Neural progenitor cell (in vitro differentiated cells): ENCODE data around the gene KRTAP4-6. TPM values are rescaled to one million over a fixed set of nuclear protein-coding genes. Genes with fewer than 3 reads are reported as not detected.
"Not testable (repeated sequence)": the region's sequence is repeated elsewhere in the genome, so short reads cannot be mapped to it uniquely, and the experiment has no call there.

Source experiments
- DNase-seq: peaks from one replicate; pipeline ENCODE4 v3.0.0-alpha.2; 2016; ENCODE audit warnings: low spot score
- H2AFZ ChIP-seq: fragments of 200-600 bp; sonication (generic); replicated peaks from 2 replicates; pipeline ENCODE4 v1.6.1; 2016; ENCODE audit warnings: antibody characterized with exemption
- H3F3A ChIP-seq: fragments of 200-600 bp; sonication (generic); 2 replicates; pipeline ENCODE4 v1.6.1; 2016; ENCODE audit warnings: antibody characterized with exemption, low read depth
- H3K27ac ChIP-seq: fragments of 200-600 bp; sonication (generic); 2 replicates; pipeline ENCODE4 v1.5.1; 2016; ENCODE audit warnings: mild to moderate bottlenecking
- H3K27me3 ChIP-seq: fragments of 200-600 bp; sonication (generic); 2 replicates; pipeline ENCODE4 v1.6.1; 2016; ENCODE audit warnings: mild to moderate bottlenecking, moderate library complexity
- H3K36me3 ChIP-seq: fragments of 200-600 bp; sonication (generic); 2 replicates; pipeline ENCODE4 v1.5.1; 2016
- H3K4me1 ChIP-seq: fragments of 200-600 bp; sonication (generic); 2 replicates; pipeline ENCODE4 v1.6.1; 2016; ENCODE audit warnings: mixed run types
- H3K4me2 ChIP-seq: fragments of 200-600 bp; sonication (generic); 2 replicates; pipeline ENCODE4 v1.6.1; 2016
- H3K4me3 ChIP-seq: fragments of 200-600 bp; sonication (generic); 2 replicates; pipeline ENCODE4 v1.5.1; 2016
- H3K79me2 ChIP-seq: fragments of 200-600 bp; sonication (generic); 2 replicates; pipeline ENCODE4 v1.6.1; 2016; ENCODE audit warnings: low read depth
- H3K9ac ChIP-seq: fragments of 200-600 bp; sonication (generic); 2 replicates; pipeline ENCODE4 v1.6.1; 2016
- H3K9me3 ChIP-seq: fragments of 200-600 bp; sonication (generic); 2 replicates; pipeline ENCODE4 v1.5.1; 2016; ENCODE audit warnings: low read depth
- H4K20me1 ChIP-seq: fragments of 200-600 bp; sonication (generic); 2 replicates; pipeline ENCODE4 v1.6.1; 2016; ENCODE audit warnings: low read depth
- H3K27ac Mint-ChIP-seq: 3 replicates; pipeline ENCODE4 v1.8.0; 2021; ENCODE audit warnings: mixed read lengths
- H3K27me3 Mint-ChIP-seq: 2 replicates; pipeline ENCODE4 v1.8.0; 2022; ENCODE audit warnings: low read depth, mild to moderate bottlenecking, inconsistent platforms, moderate library complexity, mixed read lengths; ENCODE audit not compliant: insufficient read depth
- H3K36me3 Mint-ChIP-seq: 3 replicates; pipeline ENCODE4 v1.8.0; 2021; ENCODE audit warnings: mixed read lengths
- H3K4me1 Mint-ChIP-seq: 3 replicates; pipeline ENCODE4 v1.8.0; 2021; ENCODE audit warnings: mixed read lengths
- H3K4me3 Mint-ChIP-seq: 3 replicates; pipeline ENCODE4 v1.8.0; 2021; ENCODE audit warnings: mild to moderate bottlenecking, moderate library complexity, mixed read lengths
- H3K9me3 Mint-ChIP-seq: 3 replicates; pipeline ENCODE4 v1.8.0; 2020; ENCODE audit warnings: mixed read lengths
- EZH2 ChIP-seq: fragments of 200-600 bp; sonication (generic); IDR thresholded peaks from 2 replicates; pipeline ENCODE4 v1.6.1; 2017; ENCODE audit warnings: antibody characterized with exemption, mild to moderate bottlenecking, moderate library complexity
- EZH2phosphoT487 ChIP-seq: fragments of 200-600 bp; sonication (generic); IDR thresholded peaks from 2 replicates; pipeline ENCODE4 v1.6.1; 2017; ENCODE audit warnings: antibody characterized with exemption
- total RNA-seq: library from RNA; depleted of rRNA; stranded (reverse); fragments of >200 nt; gene quantifications from 2 replicates; pipeline ENCODE4 v1.2.3, GENCODE V29; 2015; ENCODE audit warnings: low replicate concordance
- TF ChIP-seq, protein P1 (sequence below): fragments of 200-600 bp; sonication (generic); IDR thresholded peaks from 2 replicates; pipeline ENCODE4 v1.5.1; 2017; ENCODE audit warnings: antibody characterized with exemption, mild to moderate bottlenecking

Gene KRTAP4-6
- total RNA-seq, 1 donor from 2014 or later: not detected

DNA sequence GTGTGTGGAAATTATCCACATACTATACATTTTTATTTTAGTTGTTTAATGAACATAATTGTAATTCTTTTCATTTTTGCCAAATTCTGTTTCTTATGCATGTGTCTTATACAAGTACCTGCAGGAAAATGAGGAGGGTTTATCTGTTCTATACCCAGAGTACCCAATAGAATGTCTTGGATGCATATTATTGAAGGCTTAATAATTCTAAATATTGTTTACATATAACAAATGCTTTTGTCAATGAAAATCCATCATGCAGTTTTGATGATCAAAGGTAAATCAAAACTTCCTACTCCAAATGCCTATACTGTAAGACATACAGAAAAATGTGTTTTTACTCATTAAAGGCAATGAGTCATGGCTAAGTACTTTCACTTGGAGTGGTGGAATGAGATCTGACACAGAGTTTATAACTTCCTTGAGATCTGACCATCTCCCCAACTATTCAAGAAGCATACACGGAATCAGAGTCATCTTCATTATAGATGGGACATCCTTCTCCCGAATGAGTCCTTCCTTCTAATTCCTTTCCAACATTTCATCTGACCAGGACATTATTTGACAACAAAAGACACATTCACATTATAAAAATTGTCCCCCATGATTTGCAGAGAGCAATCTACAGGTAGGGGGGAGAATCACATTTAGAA lies 35.8 kb downstream of the KRTAP4-6 start:
- H3K4me1 ChIP-seq, H3K27ac ChIP-seq, H3K4me3 Mint-ChIP-seq, H3K4me2 ChIP-seq, H3K4me1 Mint-ChIP-seq, H3K9me3 ChIP-seq, H3K27me3 ChIP-seq, H3K79me2 ChIP-seq, H3K36me3 ChIP-seq, H3K36me3 Mint-ChIP-seq, H3F3A ChIP-seq, H2AFZ ChIP-seq, H3K27ac Mint-ChIP-seq, H3K27me3 Mint-ChIP-seq, H4K20me1 ChIP-seq, H3K9ac ChIP-seq, DNase-seq, H3K4me3 ChIP-seq, H3K9me3 Mint-ChIP-seq: not testable (repeated sequence)

DNA sequence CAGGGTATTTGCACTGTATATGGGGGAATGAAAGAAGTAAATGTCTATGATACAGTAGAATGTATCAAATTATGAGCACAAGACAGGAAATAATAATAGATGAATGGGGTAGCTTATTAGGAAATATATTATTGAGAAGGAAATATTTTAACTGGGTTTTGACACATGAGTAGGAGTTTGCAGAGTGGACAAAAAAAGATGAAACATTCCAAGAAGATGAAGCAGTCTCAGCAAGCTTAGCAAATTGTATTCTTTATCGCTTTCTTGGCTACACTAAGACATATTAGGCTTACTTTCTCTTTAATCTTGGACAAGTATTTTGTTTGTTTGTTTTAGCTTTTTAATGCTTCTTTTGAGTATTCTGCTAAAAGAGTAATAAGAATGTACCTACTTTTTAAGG lies 36.4 kb downstream of the KRTAP4-6 start:
- Mint-ChIP-seq H3K27me3 (no peaks in the 10 kb centered on the region), H3K9me3 (no peaks in the 10 kb centered on the region), H3K27ac (no peak overlapping the region), H3K4me1 (no peaks in the 10 kb centered on the region), H3K36me3 (no peaks in the 10 kb centered on the region), H3K4me3 (no peak overlapping the region)
- Histone ChIP-seq H3K4me3 (no peak overlapping the region), H2AFZ (no peak overlapping the region), H3K9me3 (no peaks in the 10 kb centered on the region), H4K20me1 (no peaks in the 10 kb centered on the region), H3K4me1 (no peaks in the 10 kb centered on the region), H3F3A (peaks cover 2% of the 10 kb centered on the region), H3K79me2 (no peaks in the 10 kb centered on the region), H3K36me3 (no peaks in the 10 kb centered on the region), H3K27me3 (no peaks in the 10 kb centered on the region), H3K4me2 (no peak overlapping the region), H3K27ac (no peak overlapping the region), H3K9ac (no peak overlapping the region)
- no peak for DNase-seq
- TF ChIP-seq EZH2 (no peak), EZH2phosphoT487 (no peak)
- TF ChIP-seq, protein P1, sequence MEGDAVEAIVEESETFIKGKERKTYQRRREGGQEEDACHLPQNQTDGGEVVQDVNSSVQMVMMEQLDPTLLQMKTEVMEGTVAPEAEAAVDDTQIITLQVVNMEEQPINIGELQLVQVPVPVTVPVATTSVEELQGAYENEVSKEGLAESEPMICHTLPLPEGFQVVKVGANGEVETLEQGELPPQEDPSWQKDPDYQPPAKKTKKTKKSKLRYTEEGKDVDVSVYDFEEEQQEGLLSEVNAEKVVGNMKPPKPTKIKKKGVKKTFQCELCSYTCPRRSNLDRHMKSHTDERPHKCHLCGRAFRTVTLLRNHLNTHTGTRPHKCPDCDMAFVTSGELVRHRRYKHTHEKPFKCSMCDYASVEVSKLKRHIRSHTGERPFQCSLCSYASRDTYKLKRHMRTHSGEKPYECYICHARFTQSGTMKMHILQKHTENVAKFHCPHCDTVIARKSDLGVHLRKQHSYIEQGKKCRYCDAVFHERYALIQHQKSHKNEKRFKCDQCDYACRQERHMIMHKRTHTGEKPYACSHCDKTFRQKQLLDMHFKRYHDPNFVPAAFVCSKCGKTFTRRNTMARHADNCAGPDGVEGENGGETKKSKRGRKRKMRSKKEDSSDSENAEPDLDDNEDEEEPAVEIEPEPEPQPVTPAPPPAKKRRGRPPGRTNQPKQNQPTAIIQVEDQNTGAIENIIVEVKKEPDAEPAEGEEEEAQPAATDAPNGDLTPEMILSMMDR: no peak

DNA sequence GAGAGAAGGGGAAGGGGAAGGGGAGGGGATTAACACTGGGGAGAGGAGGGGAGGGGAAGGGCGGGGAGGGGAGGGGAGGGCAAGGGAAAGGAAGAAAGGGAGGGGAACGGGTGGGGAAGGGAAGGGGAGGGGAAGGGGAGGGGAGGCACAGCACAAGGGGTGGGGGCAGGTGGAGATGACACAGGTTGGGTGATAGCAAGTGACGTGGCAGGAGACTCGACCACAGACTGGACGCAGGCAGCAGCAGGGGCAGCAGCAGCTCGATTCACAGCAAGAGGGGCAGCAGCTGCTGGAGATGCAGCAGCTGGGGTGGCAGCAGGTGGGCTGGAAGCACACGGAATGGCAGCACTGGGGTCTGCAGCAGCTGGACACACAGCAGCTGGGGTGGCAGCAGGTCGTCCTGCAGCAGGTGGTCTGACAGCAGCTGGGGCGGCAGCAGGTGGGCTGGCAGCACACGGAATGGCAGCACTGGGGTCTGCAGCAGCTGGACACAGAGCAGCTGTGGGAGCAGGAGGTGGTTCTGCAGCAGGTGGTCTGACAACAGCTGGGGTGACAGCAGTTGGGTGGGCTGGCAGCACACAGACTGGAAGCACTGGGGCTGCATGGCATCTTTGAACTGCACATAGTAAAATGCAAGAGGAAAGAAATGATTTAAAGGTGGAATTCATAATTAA lies 38.6 kb downstream of the KRTAP4-6 start, which contains the start of gene KRTAP4-16:
KRTAP4-16 (minus strand) TSS at position 624 of the 674 bp plus-strand sequence; CDS start at position 624, 0 bp downstream.
- peaks cover 2% of the 10 kb centered on the region for H3F3A ChIP-seq
- Mint-ChIP-seq H3K9me3 (no peaks in the 10 kb centered on the region), H3K27me3 (no peaks in the 10 kb centered on the region), H3K4me1 (no peaks in the 10 kb centered on the region), H3K4me3 (no peak within 1 kb of the TSS), H3K27ac (no peak within 1 kb of the TSS), H3K36me3 (no peaks in the 10 kb centered on the region)
- H3K4me3 ChIP-seq: no peak within 1 kb of the TSS
- no peaks in the 10 kb centered on the region for H3K4me1 ChIP-seq
- H2AFZ ChIP-seq: no peak within 1 kb of the TSS
- no peak within 1 kb of the TSS for H3K27ac ChIP-seq
- H4K20me1 ChIP-seq: no peaks in the 10 kb centered on the region
- no peaks in the 10 kb centered on the region for H3K27me3 ChIP-seq
- TF ChIP-seq EZH2 (no peak), EZH2phosphoT487 (no peak)
- TF ChIP-seq, protein P1: no peak
- H3K79me2 ChIP-seq: no peaks in the 10 kb centered on the region
- H3K36me3 ChIP-seq: no peaks in the 10 kb centered on the region
- H3K9ac ChIP-seq: no peak within 1 kb of the TSS
- H3K9me3 ChIP-seq: no peaks in the 10 kb centered on the region
- no peak within 1 kb of the TSS for H3K4me2 ChIP-seq
- DNase-seq: peak; percentile 13

DNA sequence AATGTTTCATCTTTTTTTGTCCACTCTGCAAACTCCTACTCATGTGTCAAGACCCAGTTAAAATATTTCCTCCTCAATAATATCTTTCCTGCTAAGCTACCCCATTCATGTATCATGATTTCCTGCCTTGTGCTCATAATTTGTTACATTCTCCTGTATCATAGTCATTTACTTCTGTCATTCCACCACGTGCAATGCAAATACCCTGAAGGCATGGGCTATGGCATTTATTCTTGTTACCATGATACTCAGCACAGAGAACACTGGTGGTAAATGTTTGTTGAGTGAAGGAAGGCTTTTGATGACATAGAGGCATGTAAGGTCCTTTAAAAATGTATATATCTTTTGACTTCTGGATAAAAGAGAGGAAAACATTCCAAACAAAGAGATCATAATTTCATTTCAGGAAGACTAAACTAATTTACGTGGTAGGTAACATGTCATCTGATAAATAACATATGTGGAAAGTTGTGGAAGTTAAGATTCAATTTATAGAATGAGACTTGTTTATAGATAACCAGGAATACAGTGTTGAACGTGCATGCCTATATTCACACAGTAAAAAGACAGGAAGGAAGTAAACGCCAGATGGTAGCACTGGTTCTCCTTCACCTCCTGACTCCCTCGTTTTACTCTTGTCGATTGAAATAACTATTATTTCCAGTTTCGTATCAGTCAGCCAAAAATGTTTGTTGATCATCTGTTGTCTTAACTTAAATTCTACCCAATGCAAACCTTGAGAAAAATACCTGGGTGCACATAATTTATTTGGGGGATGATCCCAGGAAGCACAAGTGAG lies 40.5 kb downstream of the KRTAP4-6 start:
- H3K4me3 Mint-ChIP-seq, H3K79me2 ChIP-seq, H3K9me3 Mint-ChIP-seq, H3K27ac Mint-ChIP-seq, H3K4me1 ChIP-seq, H3K27ac ChIP-seq, H3K4me1 Mint-ChIP-seq, H3F3A ChIP-seq, DNase-seq, H2AFZ ChIP-seq, H3K9ac ChIP-seq, H3K27me3 ChIP-seq, H3K36me3 Mint-ChIP-seq, H4K20me1 ChIP-seq, H3K4me3 ChIP-seq, H3K27me3 Mint-ChIP-seq, H3K4me2 ChIP-seq, H3K9me3 ChIP-seq, H3K36me3 ChIP-seq: not testable (repeated sequence)
